Measurements from ENCODE around the gene DHX40.
A peak's percentile ranks its signal among the peaks of the same experiment; 100 is the strongest.
"Not testable (repeated sequence)": the region's sequence is repeated elsewhere in the genome, so short reads cannot be mapped to it uniquely, and the experiment has no call there.

Gene DHX40

GRCh38 chr17:59631276-59631675 lies 65.9 kb downstream of the DHX40 start:
- no peak for DNase-seq

GRCh38 chr17:59632398-59632797 lies 67.0 kb downstream of the DHX40 start:
- DNase-seq: no peak

GRCh38 chr17:59633658-59634359 lies 68.4 kb downstream of the DHX40 start:
- no peak for DNase-seq

- DNase-seq: no peak
Measured at GRCh38 chr17:59634632-59635541, 69.5 kb downstream of the DHX40 start.

- no peak for DNase-seq
Measured at GRCh38 chr17:59637611-59638310, 72.4 kb downstream of the DHX40 start.

GRCh38 chr17:59638553-59638952 lies 73.1 kb downstream of the DHX40 start:
- DNase-seq: no peak

- DNase-seq: peak; percentile 91 to 92
Measured at GRCh38 chr17:59641799-59642484, 76.5 kb downstream of the DHX40 start.

GRCh38 chr17:59642565-59642964 lies 77.2 kb downstream of the DHX40 start:
- no peak for DNase-seq

GRCh38 chr17:59643159-59644140 lies 78.0 kb downstream of the DHX40 start:
- DNase-seq: no peak

- DNase-seq: no peak
Measured at GRCh38 chr17:59647288-59647687, 81.9 kb downstream of the DHX40 start.

GRCh38 chr17:59649886-59650285 lies 84.5 kb downstream of the DHX40 start:
- DNase-seq: no peak

GRCh38 chr17:59650642-59651041 lies 85.2 kb downstream of the DHX40 start:
- no peak for DNase-seq

GRCh38 chr17:59651346-59651745 lies 85.9 kb downstream of the DHX40 start:
- no peak for DNase-seq

GRCh38 chr17:59652119-59652518 lies 86.7 kb downstream of the DHX40 start:
- no peak for DNase-seq

- not testable (repeated sequence) for DNase-seq
Measured at GRCh38 chr17:59656624-59657023, 91.2 kb downstream of the DHX40 start.

Measured in AML-193 (cell line).